Measurements from ENCODE around the gene LVRN.
A peak's percentile ranks its signal among the peaks of the same experiment; 100 is the strongest.

Gene LVRN

DNA sequence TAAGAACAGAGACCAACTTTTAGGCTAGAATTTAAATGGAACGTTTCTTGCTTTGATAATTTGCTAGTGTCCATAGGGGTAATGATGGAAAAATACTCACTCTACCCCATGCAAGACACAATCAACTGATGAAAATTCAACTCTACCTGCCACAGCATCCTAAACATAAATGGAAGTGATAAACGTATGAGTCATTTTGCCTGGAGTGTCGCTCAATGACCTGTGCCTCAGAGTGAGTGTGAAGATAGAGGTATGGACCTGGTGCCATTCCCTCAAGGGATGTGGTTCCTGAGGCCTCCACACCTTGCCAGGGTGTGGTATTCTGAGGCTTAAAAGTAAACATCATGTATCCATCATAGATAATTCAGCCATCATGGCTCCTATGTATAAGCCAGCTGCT lies 84.0 kb downstream of the LVRN start:
- H3K36me3 ChIP-seq = no peaks in the 10 kb centered on the region
- H3K27ac ChIP-seq = no peak overlapping the region
- TF ChIP-seq, protein P1, sequence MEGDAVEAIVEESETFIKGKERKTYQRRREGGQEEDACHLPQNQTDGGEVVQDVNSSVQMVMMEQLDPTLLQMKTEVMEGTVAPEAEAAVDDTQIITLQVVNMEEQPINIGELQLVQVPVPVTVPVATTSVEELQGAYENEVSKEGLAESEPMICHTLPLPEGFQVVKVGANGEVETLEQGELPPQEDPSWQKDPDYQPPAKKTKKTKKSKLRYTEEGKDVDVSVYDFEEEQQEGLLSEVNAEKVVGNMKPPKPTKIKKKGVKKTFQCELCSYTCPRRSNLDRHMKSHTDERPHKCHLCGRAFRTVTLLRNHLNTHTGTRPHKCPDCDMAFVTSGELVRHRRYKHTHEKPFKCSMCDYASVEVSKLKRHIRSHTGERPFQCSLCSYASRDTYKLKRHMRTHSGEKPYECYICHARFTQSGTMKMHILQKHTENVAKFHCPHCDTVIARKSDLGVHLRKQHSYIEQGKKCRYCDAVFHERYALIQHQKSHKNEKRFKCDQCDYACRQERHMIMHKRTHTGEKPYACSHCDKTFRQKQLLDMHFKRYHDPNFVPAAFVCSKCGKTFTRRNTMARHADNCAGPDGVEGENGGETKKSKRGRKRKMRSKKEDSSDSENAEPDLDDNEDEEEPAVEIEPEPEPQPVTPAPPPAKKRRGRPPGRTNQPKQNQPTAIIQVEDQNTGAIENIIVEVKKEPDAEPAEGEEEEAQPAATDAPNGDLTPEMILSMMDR (IDR thresholded peaks at IDR 0.05; ENCODE audit: low read depth, low read length) = no peak
- no peaks in the 10 kb centered on the region for H3K27me3 ChIP-seq (ENCODE audit: insufficient read depth, low read depth, severe bottlenecking)
- no peaks in the 10 kb centered on the region for H3K9me3 ChIP-seq (ENCODE audit: severe bottlenecking)
- DNase-seq = no peak
- no peak overlapping the region for H3K4me3 ChIP-seq (ENCODE audit: low read depth, low read length)

DNA sequence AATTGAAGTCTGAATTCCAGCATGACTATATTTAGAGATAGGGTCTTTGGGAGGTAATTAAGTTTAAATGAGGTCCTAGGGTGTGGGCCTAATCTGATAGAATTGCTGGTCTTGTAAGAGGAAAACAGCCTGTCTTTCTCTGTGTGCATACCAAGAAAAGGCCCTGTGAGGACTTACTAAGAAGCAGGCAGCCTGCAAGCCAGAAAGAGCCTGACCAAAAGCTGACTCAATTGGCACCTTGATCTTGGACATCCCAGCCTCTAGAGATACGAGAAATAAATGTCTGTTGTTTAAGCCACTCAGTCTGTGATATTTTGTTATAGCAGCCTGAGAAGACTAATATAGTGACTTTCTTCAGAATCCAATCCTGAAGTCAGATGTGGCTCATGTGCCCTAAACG lies 84.5 kb downstream of the LVRN start:
- Histone ChIP-seq H3K36me3 (no peaks in the 10 kb centered on the region), H3K27me3 (ENCODE audit: insufficient read depth, low read depth, severe bottlenecking) (no peaks in the 10 kb centered on the region), H3K9me3 (ENCODE audit: severe bottlenecking) (no peaks in the 10 kb centered on the region), H3K27ac (no peak overlapping the region), H3K4me3 (ENCODE audit: low read depth, low read length) (no peak overlapping the region)
- TF ChIP-seq, protein P1 (IDR thresholded peaks at IDR 0.05; ENCODE audit: low read depth, low read length) = no peak
- no peak for DNase-seq

DNA sequence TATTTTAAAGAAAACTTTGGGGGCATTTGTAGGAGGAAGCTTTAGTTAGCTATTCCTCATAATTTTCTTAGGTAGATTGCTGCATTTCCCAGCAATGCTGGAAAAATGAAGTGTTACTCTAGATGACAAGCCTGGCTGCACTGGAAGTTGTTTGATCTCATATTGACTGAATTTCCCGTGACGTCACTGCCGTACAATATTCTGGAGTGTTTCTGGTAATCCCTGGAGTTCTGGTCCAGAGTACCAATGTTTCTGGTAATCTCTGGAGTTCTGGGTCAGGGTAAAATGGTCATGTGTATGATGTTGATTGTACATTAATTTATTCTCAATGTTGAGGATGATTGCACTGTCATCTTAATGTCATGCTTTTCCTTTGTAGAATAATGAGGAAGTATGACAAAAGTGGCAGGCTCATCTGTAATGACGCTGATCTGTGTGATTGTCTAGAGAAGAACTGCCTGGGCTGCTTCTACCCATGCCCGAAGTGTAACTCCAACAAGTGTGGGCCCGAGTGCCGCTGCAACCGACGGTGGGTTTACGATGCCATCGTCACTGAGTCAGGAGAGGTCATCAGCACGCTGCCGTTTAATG lies 96.2 kb downstream of the LVRN start:
- Histone ChIP-seq H3K36me3 (no peaks in the 10 kb centered on the region), H3K27me3 (ENCODE audit: insufficient read depth, low read depth, severe bottlenecking) (no peaks in the 10 kb centered on the region), H3K4me3 (ENCODE audit: low read depth, low read length) (no peak overlapping the region), H3K9me3 (ENCODE audit: severe bottlenecking) (no peaks in the 10 kb centered on the region), H3K27ac (no peak overlapping the region)
- TF ChIP-seq, protein P1 (IDR thresholded peaks at IDR 0.05; ENCODE audit: low read depth, low read length) = no peak
- DNase-seq = no peak

DNA sequence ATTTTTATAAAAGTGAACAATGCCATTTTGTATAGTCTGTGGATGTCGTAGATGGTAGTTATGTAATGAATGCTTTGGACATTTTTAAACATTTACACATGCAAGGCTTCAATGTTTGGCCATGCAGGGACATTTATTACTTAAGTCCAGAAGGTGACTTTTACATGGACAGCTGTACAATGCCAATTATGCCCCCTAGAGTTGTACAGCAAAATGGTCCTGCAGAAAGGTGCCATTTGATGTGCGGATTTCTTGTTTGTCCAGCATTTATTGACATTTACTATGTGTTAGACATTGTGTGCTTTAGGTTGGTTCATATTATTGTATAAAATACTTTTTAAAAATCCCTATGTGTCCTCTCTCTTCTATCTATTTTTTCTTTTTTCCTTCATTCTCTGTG lies 100.1 kb downstream of the LVRN start:
- DNase-seq = no peak
- no peaks in the 10 kb centered on the region for H3K27me3 ChIP-seq (ENCODE audit: insufficient read depth, low read depth, severe bottlenecking)
- TF ChIP-seq, protein P1 (IDR thresholded peaks at IDR 0.05; ENCODE audit: low read depth, low read length) = peak; percentile 46
- H3K27ac ChIP-seq = no peak overlapping the region
- no peaks in the 10 kb centered on the region for H3K36me3 ChIP-seq
- H3K9me3 ChIP-seq (ENCODE audit: severe bottlenecking) = no peaks in the 10 kb centered on the region
- H3K4me3 ChIP-seq (ENCODE audit: low read depth, low read length) = no peak overlapping the region

DNA sequence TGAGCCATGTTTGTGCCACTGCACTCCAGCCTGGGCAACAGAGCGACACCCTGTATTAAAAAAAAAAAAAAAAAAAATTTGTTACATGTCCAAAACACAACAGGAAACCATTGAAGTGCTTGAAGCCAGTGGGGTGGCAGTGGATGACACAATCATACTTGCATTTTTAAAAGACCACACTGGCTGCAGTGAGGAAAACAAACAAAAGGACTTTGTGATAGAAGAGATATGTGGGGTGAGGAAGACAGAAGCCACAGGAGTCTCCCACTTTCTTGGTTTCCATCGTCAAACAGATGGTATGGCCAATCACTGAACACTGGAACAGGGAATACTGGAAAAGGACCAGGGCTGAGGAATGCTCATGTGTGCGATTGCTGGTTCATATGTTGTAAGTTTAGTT lies 101.7 kb downstream of the LVRN start:
- Histone ChIP-seq H3K27me3 (ENCODE audit: insufficient read depth, low read depth, severe bottlenecking) (no peaks in the 10 kb centered on the region), H3K9me3 (ENCODE audit: severe bottlenecking) (no peaks in the 10 kb centered on the region), H3K36me3 (no peaks in the 10 kb centered on the region), H3K27ac (no peak overlapping the region), H3K4me3 (ENCODE audit: low read depth, low read length) (no peak overlapping the region)
- no peak for DNase-seq
- TF ChIP-seq, protein P1 (IDR thresholded peaks at IDR 0.05; ENCODE audit: low read depth, low read length) = no peak

DNA sequence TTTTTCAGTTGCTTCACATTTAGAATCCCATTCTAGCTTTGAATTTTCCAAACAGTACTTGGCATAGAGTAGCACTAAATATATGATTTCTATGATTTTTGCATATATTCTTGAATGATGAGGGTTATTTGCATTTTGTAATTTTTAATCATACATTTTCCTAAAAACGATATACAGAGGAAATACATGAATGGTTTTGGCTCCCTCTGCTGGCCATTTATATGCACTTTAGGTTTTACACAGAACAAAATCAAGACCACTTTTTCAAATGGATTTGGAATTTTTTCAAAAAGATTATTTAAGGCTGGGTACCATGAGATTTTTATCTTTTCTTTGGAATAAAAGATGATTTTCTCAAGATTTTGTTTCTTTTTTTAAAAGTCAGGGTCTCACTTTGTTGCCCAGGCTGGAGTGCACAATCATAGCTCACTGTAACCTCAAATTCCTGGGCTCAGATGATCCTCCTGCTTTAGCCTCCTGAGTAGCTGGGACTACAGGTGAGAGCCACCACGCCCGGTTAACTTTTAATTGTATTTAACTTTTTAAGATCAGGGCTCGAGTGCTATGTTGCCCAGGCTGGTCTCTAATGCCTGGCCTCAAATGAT lies 105.9 kb downstream of the LVRN start:
- TF ChIP-seq, protein P1 (IDR thresholded peaks at IDR 0.05; ENCODE audit: low read depth, low read length) = no peak; the same call in 1 of the 2 replicates
- Histone ChIP-seq H3K9me3 (ENCODE audit: severe bottlenecking) (no peaks in the 10 kb centered on the region), H3K4me3 (ENCODE audit: low read depth, low read length) (no peak overlapping the region), H3K36me3 (no peaks in the 10 kb centered on the region), H3K27ac (no peak overlapping the region), H3K27me3 (ENCODE audit: insufficient read depth, low read depth, severe bottlenecking) (no peaks in the 10 kb centered on the region)
- no peak for DNase-seq
